HCT116 (cell line): ENCODE measurements around the gene SMIM36.

Source experiments
- CTCF ChIP-seq, 3 experiments: fragments of 200-600 bp in 1 of 3; sonication (generic) in 1 of 3; IDR thresholded peaks in 2 of 3; conservative IDR thresholded peaks in 1 of 3; 2 replicates each; pipeline ENCODE4 v1.5.1; 2012 to 2017; ENCODE audit warnings: low read depth in 2 of 3, low read length in 2 of 3, antibody characterized with exemption in 1 of 3, borderline replicate concordance in 1 of 3, control low read depth in 1 of 3, mild to moderate bottlenecking in 1 of 3, mixed read lengths in 1 of 3, mixed run types in 1 of 3, moderate library complexity in 1 of 3; ENCODE audit not compliant: insufficient read depth in 1 of 3
- EZH2phosphoT487 ChIP-seq: fragments of 200-600 bp; IDR thresholded peaks from 2 replicates; pipeline ENCODE4 v1.6.1; 2018; ENCODE audit warnings: antibody characterized with exemption, borderline replicate concordance
- POLR2A ChIP-seq: IDR thresholded peaks from 2 replicates; pipeline ENCODE4 v1.7.0; 2011; ENCODE audit warnings: borderline replicate concordance; ENCODE audit not compliant: insufficient read depth, insufficient read length; ENCODE audit errors: extremely low read depth
- TF ChIP-seq, protein P1 (sequence below): IDR thresholded peaks from 2 replicates; pipeline ENCODE4 v1.6.1; 2011; ENCODE audit warnings: mild to moderate bottlenecking, low read length, moderate library complexity; ENCODE audit not compliant: insufficient replicate concordance; ENCODE audit errors: extremely low read depth

GRCh38 chr17:55524440-55525220 is 13.4 kb upstream of the SMIM36 start:
- TF ChIP-seq CTCF (IDR thresholded peaks at IDR 0.05 in 2 of 3, conservative IDR thresholded peaks at IDR 0.05 in 1 of 3; ENCODE audit: borderline replicate concordance in 1 of 3, insufficient read depth in 1 of 3, low read depth in 2 of 3, low read length in 2 of 3), result no peak
- no peak for TF ChIP-seq POLR2A
- TF ChIP-seq EZH2phosphoT487, result no peak
- TF ChIP-seq, protein P1, sequence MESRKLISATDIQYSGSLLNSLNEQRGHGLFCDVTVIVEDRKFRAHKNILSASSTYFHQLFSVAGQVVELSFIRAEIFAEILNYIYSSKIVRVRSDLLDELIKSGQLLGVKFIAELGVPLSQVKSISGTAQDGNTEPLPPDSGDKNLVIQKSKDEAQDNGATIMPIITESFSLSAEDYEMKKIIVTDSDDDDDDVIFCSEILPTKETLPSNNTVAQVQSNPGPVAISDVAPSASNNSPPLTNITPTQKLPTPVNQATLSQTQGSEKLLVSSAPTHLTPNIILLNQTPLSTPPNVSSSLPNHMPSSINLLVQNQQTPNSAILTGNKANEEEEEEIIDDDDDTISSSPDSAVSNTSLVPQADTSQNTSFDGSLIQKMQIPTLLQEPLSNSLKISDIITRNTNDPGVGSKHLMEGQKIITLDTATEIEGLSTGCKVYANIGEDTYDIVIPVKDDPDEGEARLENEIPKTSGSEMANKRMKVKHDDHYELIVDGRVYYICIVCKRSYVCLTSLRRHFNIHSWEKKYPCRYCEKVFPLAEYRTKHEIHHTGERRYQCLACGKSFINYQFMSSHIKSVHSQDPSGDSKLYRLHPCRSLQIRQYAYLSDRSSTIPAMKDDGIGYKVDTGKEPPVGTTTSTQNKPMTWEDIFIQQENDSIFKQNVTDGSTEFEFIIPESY, result no peak
